Embryonic facial prominence (tissue), 1 donor: Measurements from ENCODE around the gene SEPTIN6.
"Not testable (repeated sequence)": the region's sequence is repeated elsewhere in the genome, so short reads cannot be mapped to it uniquely, and the experiment has no call there.

Experiments used
- DNase-seq: peaks from one replicate; pipeline ENCODE4 v3.0.0-alpha.2; 2016; ENCODE audit errors: extremely low spot score

The SEPTIN6 gene

DNA sequence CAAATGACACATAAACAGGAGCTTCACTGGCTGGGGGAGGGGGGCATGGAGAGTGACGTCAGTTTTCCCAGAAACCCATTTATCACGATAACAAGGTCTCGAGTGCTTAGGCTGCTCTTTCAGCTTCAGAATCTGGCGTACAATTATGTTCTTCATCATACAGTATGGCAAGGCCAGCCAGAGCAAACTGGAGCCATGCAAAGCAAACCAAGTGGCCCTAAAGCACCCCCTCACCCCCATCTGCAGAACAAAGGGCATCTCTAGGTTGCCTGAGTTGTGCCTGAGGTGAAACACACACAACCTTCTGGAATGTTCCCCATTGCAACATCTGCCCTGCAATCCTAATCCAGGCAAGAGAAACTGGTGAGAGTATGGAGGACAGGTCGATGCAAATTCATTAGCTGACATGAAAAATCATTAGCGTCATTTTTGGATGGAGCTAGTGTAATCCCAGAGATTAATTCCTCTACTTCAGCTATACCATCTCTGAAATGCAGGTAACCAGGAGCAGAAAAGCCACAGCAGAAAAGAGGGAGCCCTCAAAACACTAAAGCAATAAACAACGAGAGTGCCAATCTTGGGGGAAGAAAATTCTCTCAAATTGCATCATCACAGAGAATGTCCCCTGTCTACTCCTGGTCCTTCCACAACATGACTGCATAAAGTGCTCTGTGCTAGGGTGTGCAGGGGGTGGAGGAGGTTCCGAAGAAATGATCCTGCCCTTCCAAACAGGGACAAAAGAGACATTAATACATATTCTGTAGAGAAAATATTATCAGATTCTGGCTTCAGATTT is 1.8 kb downstream of the SEPTIN6 start:
- no peak for DNase-seq

DNA sequence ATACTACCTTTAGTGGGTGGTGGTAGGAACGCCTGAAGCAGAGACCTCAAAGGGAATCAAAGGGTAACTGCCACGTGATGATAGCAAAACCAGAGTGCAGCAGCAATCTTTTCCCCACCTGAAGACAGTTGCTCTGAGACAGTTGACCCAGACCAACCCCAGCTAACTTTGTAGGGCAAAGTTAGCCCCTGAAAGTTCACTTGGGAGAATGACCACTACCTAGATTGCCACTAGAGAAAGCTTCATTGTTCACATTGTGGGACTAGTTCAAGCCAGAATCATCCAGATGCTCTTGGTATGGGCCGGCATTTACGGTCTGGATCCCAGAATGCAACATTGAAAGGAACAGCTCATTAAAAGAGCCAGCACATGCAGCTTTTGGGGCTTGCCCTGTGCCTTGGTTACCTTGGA is 4.1 kb downstream of the SEPTIN6 start:
- DNase-seq: no peak

DNA sequence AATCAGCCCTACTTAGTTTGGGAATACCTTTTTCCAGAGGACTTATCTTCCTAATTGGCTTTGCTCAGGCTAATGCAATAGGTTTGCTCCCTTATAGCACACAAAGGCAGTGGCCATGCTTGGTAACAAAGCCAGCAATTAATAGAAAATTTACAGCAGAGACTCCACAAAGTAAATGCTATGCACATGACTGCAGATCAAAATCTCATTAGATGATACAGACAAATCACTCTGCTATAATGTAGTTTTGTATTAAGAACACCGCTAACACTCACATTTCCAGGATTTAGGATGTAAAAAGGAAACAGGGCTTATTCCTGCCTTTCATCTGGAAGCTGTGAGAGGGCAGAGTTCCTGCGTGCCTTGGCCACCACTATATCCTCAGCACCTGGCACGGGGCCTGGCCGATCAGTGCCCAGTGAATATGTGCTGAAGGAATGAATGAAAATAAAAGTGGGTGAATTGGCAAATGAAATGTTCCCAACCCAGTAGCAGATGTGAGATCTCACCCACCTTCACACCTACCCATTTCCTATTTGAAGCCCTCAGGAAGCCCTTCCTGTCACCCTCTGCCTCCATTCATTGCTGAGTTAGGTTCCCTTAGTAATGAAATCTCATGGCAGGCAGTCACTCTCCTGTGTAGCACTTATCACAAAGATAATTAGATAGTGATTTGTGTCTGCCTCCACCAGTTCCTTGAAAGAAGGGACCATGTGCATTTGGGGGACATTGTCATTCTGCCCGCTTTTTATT is 5.1 kb downstream of the SEPTIN6 start:
- DNase-seq: no peak

DNA sequence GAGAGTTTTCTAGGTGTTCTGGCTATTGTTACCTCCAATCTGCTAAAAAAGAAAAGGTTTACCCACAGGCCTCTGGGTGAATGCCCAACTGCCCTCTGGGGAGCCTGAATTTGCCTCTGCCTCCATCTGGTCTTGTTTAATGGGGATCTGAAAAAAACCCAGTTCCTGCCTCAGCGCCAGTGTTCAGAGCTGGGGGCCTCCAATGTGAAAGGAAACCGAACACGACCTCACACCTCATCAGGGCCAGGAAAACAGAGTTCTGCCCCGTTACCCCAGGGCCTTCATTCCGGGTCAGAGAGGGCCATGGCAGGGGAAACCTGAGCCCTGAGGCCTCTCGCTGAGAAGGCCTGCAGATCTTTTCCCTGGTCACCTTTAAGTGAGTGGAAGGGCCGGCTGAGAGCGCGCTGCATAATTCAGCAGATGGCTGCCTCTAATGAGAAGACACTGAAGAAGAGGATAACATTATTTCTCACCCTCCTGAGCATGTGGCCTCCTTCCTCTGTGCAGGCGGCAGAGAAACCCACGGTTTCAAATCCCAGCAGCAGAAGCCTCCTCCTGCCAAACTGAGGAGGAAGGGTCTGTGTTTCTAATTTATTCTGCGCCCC is 6.8 kb downstream of the SEPTIN6 start:
- DNase-seq: no peak

DNA sequence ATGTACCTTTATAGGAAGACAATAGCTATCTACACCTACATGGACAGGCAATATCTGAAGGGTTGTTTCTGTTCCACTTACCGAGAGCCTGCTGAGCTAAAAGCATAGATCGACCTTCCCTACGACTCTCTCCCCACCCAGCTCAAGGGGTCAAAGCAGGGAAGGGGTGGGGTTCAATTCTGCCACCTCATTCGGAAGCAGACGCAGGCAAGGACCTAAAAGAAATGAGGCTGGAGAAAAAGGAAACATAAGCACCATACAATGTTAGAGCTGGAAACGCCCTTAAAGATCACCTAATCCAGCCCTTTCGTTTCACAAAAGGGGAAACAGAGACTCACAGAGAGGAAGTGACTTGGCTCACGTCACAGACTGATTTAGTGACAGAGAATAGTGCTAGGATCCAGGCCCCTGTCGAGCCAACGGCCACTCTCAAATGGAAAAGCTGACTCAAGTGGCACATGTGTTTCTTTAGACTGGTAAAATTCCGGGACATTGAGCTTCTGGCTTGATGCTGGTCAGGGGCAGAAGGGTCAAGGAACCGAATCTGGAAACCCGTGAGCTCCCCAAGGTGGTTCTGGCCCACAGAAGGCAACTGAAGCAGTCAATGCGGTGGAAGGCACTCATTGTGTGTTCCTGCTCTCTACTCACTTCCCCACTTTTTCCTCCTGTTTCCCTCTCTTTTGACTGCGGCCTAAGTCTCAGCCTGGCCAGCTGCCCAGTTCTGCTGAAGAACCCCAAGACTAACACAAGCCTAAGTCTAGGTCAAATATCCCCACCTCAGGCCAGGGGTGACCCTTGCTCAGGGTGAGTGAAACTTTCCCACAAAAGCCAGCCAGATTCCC is 7.5 kb downstream of the SEPTIN6 start:
- DNase-seq: no peak

DNA sequence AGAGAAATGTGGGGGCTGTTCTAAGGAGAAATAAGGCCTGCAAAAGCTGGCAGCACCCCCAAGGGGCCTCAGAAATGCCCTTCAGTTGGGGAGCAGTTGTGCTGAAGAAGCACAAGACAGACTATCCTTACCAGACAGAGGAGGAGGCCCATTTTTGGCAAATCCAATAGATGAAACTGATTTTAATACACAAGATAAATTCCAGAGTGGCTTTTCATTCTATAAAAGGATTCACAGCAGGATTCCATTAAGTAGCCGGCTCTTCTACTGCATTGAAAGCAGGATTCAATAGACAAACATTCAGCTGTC is 8.1 kb downstream of the SEPTIN6 start:
- no peak for DNase-seq

DNA sequence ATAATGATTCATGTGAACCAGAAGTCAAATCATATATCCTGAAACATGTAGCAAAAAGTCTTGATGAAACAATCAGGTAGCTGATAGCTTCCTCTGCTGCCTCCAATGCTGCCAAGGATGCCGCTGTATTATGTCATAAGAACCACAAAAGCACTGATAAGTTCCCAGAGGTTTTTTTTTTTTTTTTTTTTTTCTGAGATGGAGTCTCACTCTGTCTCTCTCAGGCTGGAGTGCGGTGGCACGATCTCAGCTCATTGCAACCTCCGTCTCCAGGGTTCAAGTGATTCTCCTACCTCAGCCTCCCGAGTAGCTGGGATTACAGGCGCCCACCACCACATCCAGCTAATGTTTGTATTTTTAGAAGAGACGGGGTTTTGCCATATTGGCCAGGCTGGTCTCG is 8.7 kb downstream of the SEPTIN6 start:
- not testable (repeated sequence) for DNase-seq

DNA sequence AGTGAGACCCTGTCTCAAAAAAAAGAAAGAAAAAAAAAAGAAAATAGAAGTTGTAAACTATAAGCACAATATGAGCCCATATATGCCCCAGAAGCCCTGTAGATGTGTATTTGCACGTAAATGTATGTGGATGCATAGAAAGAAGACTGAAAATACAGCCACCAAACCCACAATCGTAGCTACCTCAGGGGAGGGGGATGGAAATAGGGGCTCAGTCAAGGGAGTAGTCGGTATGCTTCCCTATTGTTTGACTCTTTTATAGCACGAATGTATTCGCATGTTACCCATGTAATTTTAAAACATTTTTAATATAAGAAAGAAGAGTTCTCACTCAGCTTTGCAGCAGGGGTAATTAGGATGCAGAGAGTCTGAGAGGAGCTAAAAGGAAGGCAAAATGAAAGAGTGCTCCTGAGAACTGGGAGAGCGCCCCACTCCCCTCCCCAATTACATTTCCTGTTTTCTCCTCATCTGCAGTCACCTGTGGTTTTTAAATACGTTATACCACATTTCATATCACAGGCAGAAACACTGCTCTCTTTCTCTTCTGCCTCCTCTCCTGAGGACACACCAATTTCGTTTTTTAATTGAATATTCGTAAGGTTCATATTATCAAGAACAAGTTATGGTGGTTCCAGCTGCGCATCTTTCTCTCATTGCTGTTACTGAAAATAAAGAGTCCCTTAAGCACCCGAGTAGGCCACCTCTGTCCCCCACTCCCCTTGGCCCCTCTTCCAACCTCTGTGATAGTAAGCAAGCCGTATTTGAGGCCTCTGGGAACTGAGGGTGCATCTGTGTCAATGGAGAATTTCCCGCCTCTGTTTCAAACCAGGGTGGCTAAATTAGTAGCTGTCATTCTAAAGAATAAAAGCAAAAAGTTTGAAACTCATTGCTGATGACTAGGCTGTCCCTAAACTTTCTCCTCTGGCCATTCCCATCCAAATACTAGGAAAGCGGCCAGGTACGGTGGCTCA is 10.7 kb downstream of the SEPTIN6 start:
- no peak for DNase-seq

DNA sequence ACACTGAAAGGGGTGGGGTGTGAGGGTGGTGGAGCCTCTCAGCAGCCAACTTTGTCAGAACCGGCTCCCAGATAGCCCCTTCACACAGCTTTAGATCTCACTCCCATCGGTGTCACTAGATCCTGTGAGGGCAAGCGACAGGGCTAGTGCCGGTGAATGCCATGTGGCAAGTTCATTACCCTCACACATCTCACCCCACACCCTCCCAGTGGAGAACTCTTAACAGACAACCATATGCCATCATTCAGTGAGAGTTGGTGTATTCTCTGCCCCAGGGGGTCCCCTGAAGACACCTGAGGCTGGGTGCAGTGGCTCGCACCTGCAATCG is 15.3 kb downstream of the SEPTIN6 start:
- DNase-seq: no peak

DNA sequence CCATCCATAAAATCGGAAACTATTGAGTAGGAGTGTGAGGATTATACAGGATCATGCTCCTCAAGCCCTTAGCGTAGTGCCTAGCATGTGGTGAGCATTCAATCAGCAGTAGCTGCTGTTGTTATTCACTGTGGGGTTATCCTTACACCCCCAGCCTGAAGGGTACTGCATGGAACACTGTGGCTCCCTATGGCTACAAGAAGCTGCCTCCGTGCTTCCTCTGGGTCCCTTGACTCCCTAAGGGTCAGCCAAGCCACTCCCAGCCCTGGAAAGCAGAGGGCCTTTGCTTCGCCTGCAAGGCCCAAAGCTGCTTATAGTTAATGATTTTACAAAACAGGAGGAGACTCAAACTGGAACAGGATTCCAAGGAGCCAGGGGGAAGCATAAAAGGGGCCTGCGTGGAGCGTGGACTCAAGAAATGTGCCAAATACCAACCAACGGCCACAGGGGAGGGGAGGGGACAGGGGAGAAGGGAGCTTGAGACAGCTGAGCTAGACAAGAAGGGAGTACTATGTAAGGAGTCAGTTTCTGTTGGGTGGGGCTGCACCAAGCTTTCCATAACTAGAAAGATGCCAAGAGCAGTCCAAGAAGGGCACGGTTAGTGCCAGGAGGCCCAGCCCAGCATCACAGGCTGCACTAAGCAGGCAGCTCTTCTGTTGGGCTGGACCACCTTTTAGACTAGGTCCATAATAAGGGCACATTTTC is 15.9 kb downstream of the SEPTIN6 start:
- DNase-seq: no peak

DNA sequence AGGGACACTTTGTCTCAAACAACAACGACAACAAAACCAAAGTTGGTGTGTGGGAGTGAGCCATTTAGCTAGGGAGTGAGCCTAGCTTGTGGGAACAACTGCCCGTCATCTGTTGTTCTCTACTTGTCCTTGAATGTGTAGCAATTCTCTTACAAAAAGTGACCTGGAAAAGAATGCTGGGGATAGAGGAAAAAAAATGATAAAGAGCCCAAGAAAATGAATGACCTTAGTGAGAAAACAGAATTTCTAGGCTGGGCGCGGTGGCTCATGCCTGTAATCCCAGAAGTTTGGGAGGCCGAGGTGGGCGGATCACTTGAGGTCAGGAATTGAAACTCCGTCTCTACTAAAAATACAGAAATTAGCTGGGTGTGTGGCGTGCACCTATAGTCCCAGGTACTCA is 19.6 kb downstream of the SEPTIN6 start:
- no peak for DNase-seq

DNA sequence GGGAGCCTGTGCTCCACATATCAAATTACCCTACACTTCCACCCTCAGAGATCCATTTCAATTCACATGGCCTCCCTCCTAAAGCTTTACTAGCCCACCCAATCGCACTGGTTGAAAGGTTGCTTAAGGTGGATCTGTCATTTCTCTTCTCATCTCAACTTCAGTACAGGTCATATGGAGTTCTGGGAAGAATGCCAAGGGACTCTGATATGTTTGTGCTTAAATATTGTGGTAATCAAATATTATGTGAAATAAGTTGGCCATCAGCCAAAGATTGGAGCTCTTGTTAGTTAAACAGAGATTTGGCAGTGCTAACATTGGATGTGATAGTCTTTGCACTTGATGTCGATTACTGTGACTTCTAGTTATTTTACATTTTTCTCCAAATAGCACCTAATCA is 20.5 kb downstream of the SEPTIN6 start:
- no peak for DNase-seq

DNA sequence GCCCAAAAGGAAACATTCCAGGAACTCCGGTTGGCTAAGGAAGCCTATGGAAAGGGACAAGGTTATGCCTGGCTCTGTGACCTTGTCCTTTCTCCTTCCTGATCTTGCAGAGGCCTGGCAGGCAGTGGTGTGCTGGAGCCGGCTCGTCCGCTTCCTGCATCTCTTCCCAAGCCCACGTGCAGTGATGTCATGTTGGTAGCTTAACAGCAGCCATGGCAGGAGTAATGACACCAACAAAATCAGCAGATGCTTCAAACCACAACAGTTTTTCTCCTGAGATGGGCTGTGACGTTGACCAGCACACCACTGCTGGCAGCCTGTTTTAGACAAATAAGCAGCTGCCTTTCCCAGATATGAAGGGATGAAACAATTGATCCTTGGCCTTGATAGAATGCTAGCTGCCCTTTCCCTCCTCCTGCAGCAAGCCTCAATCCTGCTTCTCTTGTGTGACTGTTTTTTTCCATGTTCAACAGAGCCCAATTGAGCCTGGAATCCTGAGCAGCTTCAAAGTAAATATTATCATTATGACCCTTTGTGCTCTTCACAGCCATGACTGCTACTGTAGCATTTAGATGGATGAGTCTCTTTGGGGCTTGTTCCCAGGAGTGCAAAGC is 23.4 kb downstream of the SEPTIN6 start:
- no peak for DNase-seq

DNA sequence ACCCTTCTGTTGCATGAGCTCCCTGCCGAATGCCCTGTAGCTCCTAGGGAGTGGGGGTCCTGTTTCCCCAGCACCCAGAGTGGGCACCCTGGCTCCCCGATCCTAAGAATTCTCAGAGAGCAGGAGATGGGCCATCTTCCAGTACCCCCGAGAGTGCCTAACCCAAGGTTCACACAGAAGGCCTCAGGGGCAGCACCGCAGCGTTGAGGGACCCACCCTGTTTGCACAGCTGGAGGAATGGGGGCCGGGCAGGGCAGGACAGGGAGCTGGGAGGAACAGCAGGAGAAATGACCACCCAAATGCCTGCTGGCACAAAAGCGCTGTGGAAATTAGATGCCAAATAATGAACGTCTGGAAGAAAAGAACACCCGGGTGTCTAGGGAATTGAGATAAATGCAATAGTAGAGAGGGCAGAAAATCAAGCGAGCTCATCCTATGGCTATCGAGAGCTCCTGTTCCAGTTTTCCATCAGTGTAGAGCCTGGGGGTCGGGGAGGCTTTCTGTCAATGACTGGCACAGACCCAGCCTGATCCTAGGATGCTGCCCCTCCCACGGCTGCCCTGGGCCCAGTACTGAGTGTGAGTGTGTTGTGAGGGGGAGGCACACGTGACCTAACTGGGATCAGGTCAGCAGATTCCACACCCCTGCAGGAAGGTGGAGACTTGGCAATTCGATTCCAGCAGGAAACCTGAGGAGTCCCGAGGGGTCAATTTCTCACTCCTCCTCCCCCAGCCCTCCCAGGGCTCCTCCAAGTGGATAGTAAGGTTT is 25.7 kb downstream of the SEPTIN6 start:
- DNase-seq: no peak

DNA sequence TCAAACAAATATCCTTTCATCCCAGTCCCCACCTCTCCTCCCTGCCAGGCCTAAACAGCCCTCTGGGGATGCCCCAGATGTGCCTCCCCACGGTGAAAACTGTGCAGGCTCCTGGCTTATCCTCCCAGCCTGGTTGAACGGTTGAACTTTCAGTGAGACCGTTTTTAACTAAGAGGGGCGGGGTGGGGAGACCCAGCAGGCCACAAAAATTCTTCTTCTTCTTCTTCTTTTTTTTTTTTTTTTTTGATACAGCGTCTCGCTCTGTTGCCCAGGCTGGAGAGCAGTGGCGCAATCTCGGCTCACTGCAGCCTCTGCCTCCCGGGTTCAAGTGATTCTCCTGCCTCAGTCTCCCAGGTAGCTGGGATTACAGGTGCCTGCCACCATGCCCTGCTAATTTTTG is 28.1 kb downstream of the SEPTIN6 start:
- not testable (repeated sequence) for DNase-seq

DNA sequence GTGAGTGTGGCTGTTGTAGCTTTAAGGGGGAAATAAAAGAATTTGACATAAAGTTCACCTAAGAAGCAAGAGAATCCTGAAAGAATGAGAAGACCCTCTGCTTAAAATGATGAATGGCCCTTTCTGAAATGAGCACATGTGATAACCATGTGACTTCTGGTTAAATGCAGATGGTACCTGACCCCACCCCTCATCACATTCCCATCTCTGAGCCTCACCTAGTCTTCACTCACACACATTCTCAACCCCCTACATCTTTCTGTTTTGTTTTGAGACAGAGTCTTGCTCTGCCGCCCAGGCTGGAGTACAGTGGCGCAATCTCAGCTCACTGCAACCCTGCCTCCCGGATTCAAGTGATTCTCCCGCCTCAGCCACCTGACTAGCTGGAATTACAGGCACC is 31.5 kb downstream of the SEPTIN6 start:
- no peak for DNase-seq

DNA sequence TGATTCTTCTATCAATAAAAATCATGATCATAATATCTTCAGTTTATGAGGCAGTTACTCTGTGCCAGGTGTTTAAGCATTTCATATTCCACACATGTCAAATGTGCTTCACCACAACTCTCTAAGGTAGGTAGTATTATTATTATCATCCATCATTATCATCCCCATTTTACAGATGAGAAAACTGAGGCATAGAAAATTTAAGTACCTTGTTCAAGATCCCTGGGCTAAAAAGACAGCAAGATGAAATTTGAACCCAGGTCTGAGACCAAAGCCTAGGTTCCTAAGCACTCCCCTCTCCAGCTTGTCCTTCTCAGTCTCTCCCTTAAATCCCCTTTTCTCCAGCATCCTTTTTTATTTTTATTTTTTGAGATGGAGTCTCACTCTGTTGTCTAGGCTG is 33.4 kb downstream of the SEPTIN6 start:
- no peak for DNase-seq

DNA sequence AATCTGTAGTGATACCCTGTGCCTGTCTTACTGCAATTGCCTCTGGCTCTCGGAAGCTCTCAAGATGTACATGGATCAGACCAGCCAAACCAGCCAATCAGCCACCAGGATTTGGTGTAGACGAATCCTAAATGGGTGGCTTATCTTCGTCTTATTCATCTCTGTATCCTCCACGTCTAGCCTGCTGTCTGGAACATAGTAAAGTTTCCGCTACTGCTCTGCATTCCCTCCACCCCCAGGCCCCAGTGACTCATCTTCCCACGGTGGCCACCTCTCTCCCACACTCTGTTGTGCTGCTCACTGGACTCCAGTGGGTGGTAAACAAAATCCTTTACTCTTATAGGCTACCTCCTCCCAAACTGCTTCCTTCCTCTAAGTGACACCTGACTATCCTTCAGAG is 37.8 kb downstream of the SEPTIN6 start:
- no peak for DNase-seq

DNA sequence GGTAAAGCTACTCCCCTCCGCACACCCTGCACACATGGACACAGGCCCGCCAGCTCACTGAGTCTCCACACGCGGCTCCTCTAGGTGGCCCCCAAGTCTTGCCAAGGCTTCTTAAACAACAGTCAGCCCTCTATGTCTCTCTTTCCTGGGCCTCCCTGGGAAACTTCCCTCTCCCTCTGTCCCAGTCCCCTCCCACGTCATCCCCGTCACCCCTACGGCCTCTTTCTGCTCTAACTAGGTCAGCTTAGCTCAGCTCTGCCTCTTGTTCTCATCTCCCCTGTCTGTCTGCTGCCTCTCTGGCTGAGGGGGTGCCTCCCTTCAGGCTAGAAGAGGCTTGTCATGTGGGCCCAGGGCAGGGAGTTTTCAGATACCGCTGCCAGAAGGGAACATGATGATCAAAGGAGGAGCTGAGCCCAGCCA is 38.8 kb downstream of the SEPTIN6 start:
- DNase-seq: peak; percentile 16
